Measurements from ENCODE around the gene SEMG2.

- TF ChIP-seq CTCF (IDR thresholded peaks at IDR 0.05; ENCODE audit: low read length), result no peak
- TF ChIP-seq EZH2 (optimal IDR thresholded peaks at IDR 0.05; ENCODE audit: low read depth, low read length), result no peak
- no peak for TF ChIP-seq EZH2phosphoT487 (IDR thresholded peaks at IDR 0.05; ENCODE audit: low read length)
Measured at GRCh38 chr20:45174434-45175364, 46.5 kb upstream of the SEMG2 start, which contains the start of gene PI3.

Measured in MM.1S (cell line).